Fibroblast of lung (primary cell): Measurements from ENCODE around the gene DCLRE1C.

Experiments
- CTCF ChIP-seq, 2 donors: IDR thresholded peaks in 1 of 2; conservative IDR thresholded peaks in 1 of 2; 1 replicate in 1 of 2; 2 replicates in 1 of 2; pipeline ENCODE4 v1.5.1; 2011 to 2012; ENCODE audit warnings: low read length in 2 of 2, control low read depth in 1 of 2, inconsistent platforms in 1 of 2, low read depth in 1 of 2, mild to moderate bottlenecking in 1 of 2
- EZH2 ChIP-seq: IDR thresholded peaks from 2 replicates; pipeline ENCODE4 v1.5.1; 2012; ENCODE audit warnings: low read length, control low read depth, mild to moderate bottlenecking; ENCODE audit errors: missing control alignments

- TF ChIP-seq CTCF (conservative IDR thresholded peaks at IDR 0.05 in 1 of 2, IDR thresholded peaks at IDR 0.05 in 1 of 2; ENCODE audit: low read depth in 1 of 2, low read length in 2 of 2) = no peak
- no peak for TF ChIP-seq EZH2
Observed at GRCh38 chr10:14954934-14955333, 1.0 kb upstream of the DCLRE1C start.
